ENCODE measurements around the gene SYT8.

The SYT8 gene

GRCh38 chr11:1847006-1847735 lies 12.4 kb downstream of the SYT8 start:
- no peak for DNase-seq

- no peak for DNase-seq
Measured at GRCh38 chr11:1847926-1848639, 13.3 kb downstream of the SYT8 start.

- no peak for DNase-seq
Measured at GRCh38 chr11:1848640-1849430, 14.0 kb downstream of the SYT8 start.

GRCh38 chr11:1851468-1852180 lies 16.8 kb downstream of the SYT8 start:
- DNase-seq: no peak

GRCh38 chr11:1852271-1852876 lies 17.6 kb downstream of the SYT8 start:
- DNase-seq: no peak

GRCh38 chr11:1852877-1853276 lies 18.1 kb downstream of the SYT8 start, which contains the start of gene LSP1:
LSP1 (plus strand) TSS chr11:1853084; CDS start chr11:1853145, 61 bp downstream.
- peak; percentile 76 for DNase-seq

- no peak for DNase-seq
Measured at GRCh38 chr11:1853376-1854131, 18.8 kb downstream of the SYT8 start.

- DNase-seq: no peak
Measured at GRCh38 chr11:1854132-1854948, 19.6 kb downstream of the SYT8 start.

- DNase-seq: peak; percentile 64
Measured at GRCh38 chr11:1854949-1855885, 20.4 kb downstream of the SYT8 start.

- DNase-seq: no peak
Measured at GRCh38 chr11:1855886-1856265, 21.1 kb downstream of the SYT8 start.

- no peak for DNase-seq
Measured at GRCh38 chr11:1856306-1857005, 21.7 kb downstream of the SYT8 start.

- no peak for DNase-seq
Measured at GRCh38 chr11:1857064-1857463, 22.3 kb downstream of the SYT8 start.

GRCh38 chr11:1858154-1858553 lies 23.4 kb downstream of the SYT8 start:
- no peak for DNase-seq

- no peak for DNase-seq
Measured at GRCh38 chr11:1858576-1858975, 23.8 kb downstream of the SYT8 start.

GRCh38 chr11:1859004-1859403 lies 24.2 kb downstream of the SYT8 start:
- no peak for DNase-seq

- DNase-seq: no peak
Measured at GRCh38 chr11:1860108-1860507, 25.3 kb downstream of the SYT8 start.

- DNase-seq: no peak
Measured at GRCh38 chr11:1861435-1862411, 26.9 kb downstream of the SYT8 start.
